Pancreas (tissue), 10 donors: Measurements from ENCODE around the gene ANXA2R. TPM values are rescaled to one million over a fixed set of nuclear protein-coding genes. Genes with fewer than 3 reads are reported as not detected.

ENCODE experiments used
- ATAC-seq, 4 donors: fragments of 200-7000 bp; cut with Tn5 transposase; one replicate each; pipeline versions ENCODE4 v1.8.0 to v1.9.1; 2020; ENCODE audit warnings: mild to moderate bottlenecking in 4 of 4, moderate library complexity in 4 of 4
- DNase-seq, 6 donors: peaks; one replicate each; pipeline ENCODE4 v3.0.0-alpha.2; 2020
- FAIRE-seq: peaks from 2 replicates; lab custom pipeline; 2012; peaks lifted over from hg19 to GRCh38; lab: Jason Lieb, UNC
- H3K27ac ChIP-seq, 4 donors: fragments of 200-600 bp; sonication (generic); 1 replicate in 3 of 4; 2 replicates in 1 of 4; pipeline versions ENCODE4 v1.5.0 to v1.8.0; 2020
- H3K27me3 ChIP-seq, 4 donors: fragments of 200-600 bp; one replicate each; pipeline ENCODE4 v1.8.0; 2021
- H3K36me3 ChIP-seq, 3 donors: fragments of 200-600 bp; sonication (generic) in 1 of 3; one replicate each; pipeline versions ENCODE4 v1.5.0 to v1.8.0; 2020 to 2021
- H3K4me1 ChIP-seq, 3 donors: fragments of 200-600 bp; one replicate each; pipeline ENCODE4 v1.8.0; 2021
- H3K4me3 ChIP-seq, 4 donors: fragments of 200-600 bp; sonication (generic) in 2 of 4; one replicate each; pipeline versions ENCODE4 v1.5.0 to v1.8.0; 2020 to 2021
- H3K9me3 ChIP-seq, 4 donors: fragments of 200-600 bp; one replicate each; pipeline ENCODE4 v1.8.0; 2021
- WGBS, 2 donors: extraction: QIAGEN DNeasy Blood & Tissue Kit; methylation state at CpG; one replicate each; pipeline ENCODE4 v1.1.7; 2013; 5-methylcytosine and 5-hydroxymethylcytosine counted together
- intact Hi-C, 3 donors: fragments of 100-400 bp; cut with DNase I; formaldehyde crosslinking; loops; one replicate each; pipeline versions ENCODE4 v1.11.1 to v1.14.2; 2022
- polyA plus RNA-seq, 2 donors: library from polyadenylated mRNA; stranded (reverse); fragments of 200-250 nt; gene quantifications; one replicate each; pipeline ENCODE4 v1.2.3, GENCODE V29; 2013
- total RNA-seq, 6 donors: library from RNA; stranded (reverse); fragmentation: NEBNext Ultra II Directional in 4 of 6; extraction: Animal tissue kit (Norgen Biotek cat#: 25700) in 4 of 6; gene quantifications; one replicate each; pipeline versions ENCODE4 v1.2.1 to v1.2.4, GENCODE V29; 2021 to 2023
- TF ChIP-seq, protein P1 (sequence below), 4 donors: fragments of 200-600 bp; sonication (generic) in 3 of 4; IDR thresholded peaks; one replicate each; pipeline versions ENCODE4 v1.5.0 to v1.8.0; 2021; ENCODE audit warnings: antibody characterized with exemption in 4 of 4
- donor health status: healthy with polysubstance abuse.
- donor health status: DM: no; HTN: no; CAD: no; lungs with moderate emphysema.
- donor health status: DM: no; HTN: no; CAD: no.
- donor health status: control.
- donor health status: control.
- donor health status: Bipolar disorder and iron deficiency.
- donor health status: DM: yes; HTN: yes; CAD: no.
- donor health status: DM: no; HTN: no; CAD: no.
- donor health status: DM: no; HTN: no; CAD: no.
- donor health status: DM: yes; HTN: yes; CAD: no.

ANXA2R gene
- total and polyA plus RNA-seq, 8 donors, result 0.32 to 1.9 (median 0.62) TPM

- no peak for DNase-seq
- WGBS, 2 donors, result 17 to 21% methylated on average over 11 of the region's 11 CpGs
- Histone ChIP-seq H3K9me3 (no peaks in the 10 kb centered on the region), H3K27me3 (peaks cover 0 to 75% (median 12%) of the 10 kb centered on the region in 4 donors), H3K4me3 (peak overlapping the region in 2 of 4 donors; percentile 18 to 48), H3K4me1 (no peaks in the 10 kb centered on the region), H3K36me3 (no peaks in the 10 kb centered on the region), H3K27ac (peak overlapping the region in 2 of 4 donors; percentile 81 to 91)
- TF ChIP-seq, protein P1, sequence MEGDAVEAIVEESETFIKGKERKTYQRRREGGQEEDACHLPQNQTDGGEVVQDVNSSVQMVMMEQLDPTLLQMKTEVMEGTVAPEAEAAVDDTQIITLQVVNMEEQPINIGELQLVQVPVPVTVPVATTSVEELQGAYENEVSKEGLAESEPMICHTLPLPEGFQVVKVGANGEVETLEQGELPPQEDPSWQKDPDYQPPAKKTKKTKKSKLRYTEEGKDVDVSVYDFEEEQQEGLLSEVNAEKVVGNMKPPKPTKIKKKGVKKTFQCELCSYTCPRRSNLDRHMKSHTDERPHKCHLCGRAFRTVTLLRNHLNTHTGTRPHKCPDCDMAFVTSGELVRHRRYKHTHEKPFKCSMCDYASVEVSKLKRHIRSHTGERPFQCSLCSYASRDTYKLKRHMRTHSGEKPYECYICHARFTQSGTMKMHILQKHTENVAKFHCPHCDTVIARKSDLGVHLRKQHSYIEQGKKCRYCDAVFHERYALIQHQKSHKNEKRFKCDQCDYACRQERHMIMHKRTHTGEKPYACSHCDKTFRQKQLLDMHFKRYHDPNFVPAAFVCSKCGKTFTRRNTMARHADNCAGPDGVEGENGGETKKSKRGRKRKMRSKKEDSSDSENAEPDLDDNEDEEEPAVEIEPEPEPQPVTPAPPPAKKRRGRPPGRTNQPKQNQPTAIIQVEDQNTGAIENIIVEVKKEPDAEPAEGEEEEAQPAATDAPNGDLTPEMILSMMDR (IDR thresholded peaks at IDR 0.05), result no peak
- ATAC-seq, result peak in 2 of 4 donors; percentile 4 to 7
- no peak for FAIRE-seq
- intact Hi-C loops, result no loop called here
These were observed 19.7 kb downstream of the ANXA2R start for GRCh38 chr5:43020399-43020746.

GRCh38 chr5:43019614-43020398 lies 20.3 kb downstream of the ANXA2R start:
- intact Hi-C loops, result no loop called here
- no peaks in the 10 kb centered on the region for H3K36me3 ChIP-seq
- peak in 4 of 6 donors; percentile 24 to 75 (median 44) for DNase-seq
- peaks cover 0 to 75% (median 12%) of the 10 kb centered on the region in 4 donors for H3K27me3 ChIP-seq
- peak; percentile 68 to 80 (median 74) for ATAC-seq
- no peak for FAIRE-seq
- no peaks in the 10 kb centered on the region for H3K4me1 ChIP-seq
- TF ChIP-seq, protein P1 (IDR thresholded peaks at IDR 0.05), result peak in 3 of 4 donors; percentile 8 to 37 (median 14)
- peak overlapping the region in 3 of 4 donors; percentile 49 to 91 (median 81) for H3K27ac ChIP-seq
- 18 to 23% methylated on average over 39 of the region's 39 CpGs for WGBS, 2 donors
- no peaks in the 10 kb centered on the region for H3K9me3 ChIP-seq
- H3K4me3 ChIP-seq, result peak overlapping the region in 2 of 4 donors; percentile 18 to 48

- FAIRE-seq (no peak), ATAC-seq (no peak), DNase-seq (no peak)
- Histone ChIP-seq H3K27me3 (peaks cover 0 to 72% (median 10%) of the 10 kb centered on the region in 4 donors), H3K27ac (peak overlapping the region in 2 of 4 donors; percentile 81 to 91), H3K4me3 (peak overlapping the region in 2 of 4 donors; percentile 18 to 48), H3K9me3 (no peaks in the 10 kb centered on the region), H3K36me3 (no peaks in the 10 kb centered on the region), H3K4me1 (no peaks in the 10 kb centered on the region)
- WGBS, 2 donors, result 23 to 27% methylated on average over 6 of the region's 6 CpGs
- TF ChIP-seq, protein P1 (IDR thresholded peaks at IDR 0.05), result no peak
- intact Hi-C loops, result no loop called here
These were observed 20.9 kb downstream of the ANXA2R start for GRCh38 chr5:43019291-43019613.

GRCh38 chr5:43017428-43017815 lies 22.7 kb downstream of the ANXA2R start:
- H3K4me1 ChIP-seq, result no peaks in the 10 kb centered on the region
- no peaks in the 10 kb centered on the region for H3K9me3 ChIP-seq
- H3K36me3 ChIP-seq, result no peaks in the 10 kb centered on the region
- FAIRE-seq (no peak), ATAC-seq (peak in 3 of 4 donors; percentile 29 to 47 (median 41)), DNase-seq (no peak)
- intact Hi-C loops, result no loop called here
- peaks cover 0 to 55% (median 10%) of the 10 kb centered on the region in 4 donors for H3K27me3 ChIP-seq
- 6 to 10% methylated on average over 13 of the region's 13 CpGs for WGBS, 2 donors
- TF ChIP-seq, protein P1 (IDR thresholded peaks at IDR 0.05), result no peak
- peak overlapping the region in 3 of 4 donors; percentile 9 to 48 (median 27) for H3K4me3 ChIP-seq
- H3K27ac ChIP-seq, result peak overlapping the region in 2 of 4 donors; percentile 81 to 91
